ENCODE measurements around the gene RPS23.
A peak's percentile ranks its signal among the peaks of the same experiment; 100 is the strongest.

DNA sequence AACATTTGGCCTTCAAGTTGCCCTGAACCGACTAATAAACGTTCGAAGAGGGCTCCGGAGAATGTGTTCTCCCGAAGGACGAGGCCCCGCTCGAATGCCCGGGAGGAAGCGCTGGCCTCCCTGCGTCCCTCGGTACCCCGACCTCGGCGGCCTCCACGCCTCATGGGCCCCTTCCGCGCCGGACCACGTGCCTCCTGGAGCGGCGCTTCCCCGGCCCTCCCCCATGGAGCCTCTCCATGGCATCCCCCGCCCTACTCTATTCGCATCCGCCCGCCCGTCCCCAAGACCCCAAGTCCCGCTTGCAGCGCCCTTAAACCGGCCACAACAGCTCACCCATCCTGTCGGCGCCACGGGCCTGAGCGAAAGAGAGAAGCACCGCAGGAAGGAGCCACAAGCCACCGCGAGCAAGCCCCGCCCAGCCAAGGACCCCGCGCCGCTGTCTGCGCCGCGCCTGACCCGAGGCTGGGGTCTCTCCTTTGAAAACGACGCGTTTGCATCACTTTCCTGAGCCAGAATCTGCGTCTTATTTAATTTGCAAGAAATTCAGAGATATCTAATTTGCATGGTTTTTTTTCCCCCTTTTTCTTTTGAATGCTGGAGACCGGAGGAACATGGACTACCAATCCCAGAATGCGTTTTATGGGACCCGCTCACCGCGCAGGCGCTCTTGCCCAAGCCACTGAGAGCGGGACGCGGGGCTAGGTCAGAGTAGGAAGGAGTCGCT is at the start of gene RPS23:
- TF ChIP-seq, protein P1, sequence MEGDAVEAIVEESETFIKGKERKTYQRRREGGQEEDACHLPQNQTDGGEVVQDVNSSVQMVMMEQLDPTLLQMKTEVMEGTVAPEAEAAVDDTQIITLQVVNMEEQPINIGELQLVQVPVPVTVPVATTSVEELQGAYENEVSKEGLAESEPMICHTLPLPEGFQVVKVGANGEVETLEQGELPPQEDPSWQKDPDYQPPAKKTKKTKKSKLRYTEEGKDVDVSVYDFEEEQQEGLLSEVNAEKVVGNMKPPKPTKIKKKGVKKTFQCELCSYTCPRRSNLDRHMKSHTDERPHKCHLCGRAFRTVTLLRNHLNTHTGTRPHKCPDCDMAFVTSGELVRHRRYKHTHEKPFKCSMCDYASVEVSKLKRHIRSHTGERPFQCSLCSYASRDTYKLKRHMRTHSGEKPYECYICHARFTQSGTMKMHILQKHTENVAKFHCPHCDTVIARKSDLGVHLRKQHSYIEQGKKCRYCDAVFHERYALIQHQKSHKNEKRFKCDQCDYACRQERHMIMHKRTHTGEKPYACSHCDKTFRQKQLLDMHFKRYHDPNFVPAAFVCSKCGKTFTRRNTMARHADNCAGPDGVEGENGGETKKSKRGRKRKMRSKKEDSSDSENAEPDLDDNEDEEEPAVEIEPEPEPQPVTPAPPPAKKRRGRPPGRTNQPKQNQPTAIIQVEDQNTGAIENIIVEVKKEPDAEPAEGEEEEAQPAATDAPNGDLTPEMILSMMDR (IDR thresholded peaks at IDR 0.05): no peak
- TF ChIP-seq POLR2A (IDR thresholded peaks at IDR 0.05): peak in 1 of 2 donors; percentile 78

All from thyroid gland (tissue), 4 donors.